T47D (cell line): Measurements from ENCODE around the gene FGGY.
A peak's percentile ranks its signal among the peaks of the same experiment; 100 is the strongest.

Source experiments
- DNase-seq, 2 experiments: peaks; one replicate each; pipeline versions ENCODE4 v3.0.0 to v3.0.0-alpha.2; 2011 to 2012; ENCODE audit warnings: low read depth in 1 of 2, low spot score in 1 of 2
- JUND ChIP-seq: IDR thresholded peaks from 2 replicates; pipeline ENCODE4 v1.6.1; 2012; ENCODE audit warnings: low read depth
- in situ Hi-C: cut with HindIII; loops from 2 replicates; pipeline ENCODE4 v1.10.0; 2016; ENCODE audit warnings: low sequenced_read_pairs, low pct_unique_long_range_greater_than_20kb

The FGGY gene

GRCh38 chr1:59266927-59267293 is 30.0 kb upstream of the FGGY start:
- in situ Hi-C loops: no loop called here
- DNase-seq: no peak
- TF ChIP-seq JUND: no peak

- in situ Hi-C loops: no loop called here
- no peak for DNase-seq
- no peak for TF ChIP-seq JUND
These were observed 28.5 kb upstream of the FGGY start for GRCh38 chr1:59268406-59268805.

GRCh38 chr1:59271561-59272260 is 25.2 kb upstream of the FGGY start:
- in situ Hi-C loops: no loop called here
- no peak for TF ChIP-seq JUND
- DNase-seq: no peak

- no peak for TF ChIP-seq JUND
- no peak for DNase-seq
- in situ Hi-C loops: no loop called here
These were observed 24.4 kb upstream of the FGGY start for GRCh38 chr1:59272507-59272906.

GRCh38 chr1:59276439-59276851 is 20.4 kb upstream of the FGGY start:
- in situ Hi-C loops: no loop called here
- no peak for TF ChIP-seq JUND
- no peak for DNase-seq

GRCh38 chr1:59278780-59279354 is 18.0 kb upstream of the FGGY start:
- no peak for DNase-seq
- in situ Hi-C loops: no loop called here
- no peak for TF ChIP-seq JUND

GRCh38 chr1:59279645-59280044 is 17.2 kb upstream of the FGGY start:
- in situ Hi-C loops: no loop called here
- TF ChIP-seq JUND: no peak
- DNase-seq: peak in 1 of 2 experiments; percentile 13

GRCh38 chr1:59282951-59283350 is 13.9 kb upstream of the FGGY start:
- DNase-seq: no peak
- no peak for TF ChIP-seq JUND
- in situ Hi-C loops: no loop called here

GRCh38 chr1:59285691-59286090 is 11.2 kb upstream of the FGGY start:
- no peak for DNase-seq
- TF ChIP-seq JUND: no peak
- in situ Hi-C loops: no loop called here

GRCh38 chr1:59288046-59288445 is 8.8 kb upstream of the FGGY start:
- in situ Hi-C loops: no loop called here
- TF ChIP-seq JUND: no peak
- DNase-seq: no peak

- DNase-seq: no peak
- TF ChIP-seq JUND: no peak
- in situ Hi-C loops: no loop called here
These were observed 7.3 kb upstream of the FGGY start for GRCh38 chr1:59289570-59289969.

GRCh38 chr1:59290193-59290949 is 6.5 kb upstream of the FGGY start:
- in situ Hi-C loops: no loop called here
- TF ChIP-seq JUND: no peak
- DNase-seq: peak; percentile 19 to 79

GRCh38 chr1:59291561-59291960 is 5.3 kb upstream of the FGGY start:
- DNase-seq: no peak
- in situ Hi-C loops: no loop called here
- TF ChIP-seq JUND: no peak
